HG03280 (cell line): Measurements from ENCODE around the gene LMF1.
"Not testable (repeated sequence)": the region's sequence is repeated elsewhere in the genome, so short reads cannot be mapped to it uniquely, and the experiment has no call there.

Source experiments
- ATAC-seq: cut with Tn5 transposase; IDR thresholded peaks from one replicate; pipeline ENCODE4 v1.9.1; 2021; ENCODE audit warnings: mild to moderate bottlenecking, moderate library complexity; ENCODE audit not compliant: unreplicated experiment

Gene LMF1

DNA sequence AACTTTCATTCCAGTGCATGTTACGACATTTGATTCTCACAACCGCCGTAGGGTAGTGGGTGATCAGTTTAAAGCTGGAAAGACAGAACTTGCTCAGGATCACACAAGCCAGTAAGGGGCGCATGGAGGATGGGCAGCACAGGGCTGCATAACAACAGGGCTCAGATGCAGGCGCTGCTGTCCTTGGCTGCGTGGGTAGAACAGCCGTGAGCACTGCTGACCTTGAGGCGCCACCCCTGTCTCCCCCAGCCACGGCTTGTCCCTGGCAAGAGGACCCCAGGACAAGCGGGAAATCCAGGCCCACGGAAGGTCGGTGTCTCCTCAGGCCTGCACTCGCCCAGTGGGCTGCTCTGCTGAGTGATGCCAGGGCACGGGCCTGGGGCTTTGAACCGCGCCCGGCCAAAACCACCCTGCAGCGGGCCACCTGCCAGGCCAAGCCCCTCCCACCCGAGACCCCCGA is 84.7 kb downstream of the LMF1 start:
- no peak for ATAC-seq

DNA sequence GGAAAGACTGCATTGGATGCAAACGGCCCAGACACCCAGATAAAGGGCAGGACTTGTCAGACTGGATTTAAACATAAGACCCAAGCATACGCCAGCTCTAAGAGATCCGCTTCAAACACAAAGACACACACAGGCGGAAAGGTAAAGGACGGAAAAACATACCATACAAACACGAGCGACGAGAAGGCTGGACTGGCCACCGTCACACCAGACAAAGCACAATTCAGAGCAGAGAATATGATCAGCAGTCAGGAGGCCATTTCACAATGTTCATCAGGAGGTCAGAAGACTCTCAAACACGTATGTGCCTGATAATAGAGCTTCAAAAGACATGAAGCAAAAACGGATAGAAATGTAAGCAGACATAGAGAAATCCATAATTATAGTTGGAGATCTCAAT is 85.4 kb downstream of the LMF1 start:
- no peak for ATAC-seq

DNA sequence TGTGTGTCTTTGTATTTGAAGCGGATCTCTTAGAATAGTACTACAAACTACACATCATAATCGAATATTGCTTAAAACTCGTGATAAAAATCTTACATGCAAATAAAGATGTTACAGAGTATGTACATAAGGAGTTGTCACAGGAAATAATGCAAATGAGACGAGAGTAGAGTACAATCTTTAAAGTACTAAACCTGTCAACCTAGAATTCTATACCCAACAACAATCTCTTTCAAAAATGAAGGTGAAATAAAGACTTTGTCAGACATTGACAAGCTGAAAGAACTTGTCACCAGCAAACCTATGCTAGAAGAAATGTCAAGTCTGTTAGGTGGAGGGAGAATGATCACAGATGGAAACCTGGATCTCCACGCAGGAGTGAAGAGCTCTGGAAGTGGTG is 86.6 kb downstream of the LMF1 start:
- ATAC-seq: no peak

DNA sequence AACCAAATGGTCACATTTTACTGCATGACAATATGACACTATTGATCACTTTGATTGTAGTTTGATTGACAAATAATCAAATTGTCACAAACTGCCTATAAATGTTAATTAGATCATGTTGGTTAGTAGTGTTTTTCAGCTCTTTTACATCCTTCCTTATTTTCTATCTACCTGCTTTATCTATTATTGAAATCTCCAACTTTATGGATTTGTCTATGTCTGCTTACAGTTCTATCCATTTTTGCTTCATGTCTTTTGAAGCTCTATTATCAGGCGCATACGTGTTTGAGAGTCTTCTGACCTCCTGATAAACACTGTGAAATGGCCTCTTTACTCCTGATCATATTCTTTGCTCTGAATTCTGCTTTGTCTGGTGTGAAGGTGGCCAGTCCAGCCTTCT is 87.0 kb downstream of the LMF1 start:
- ATAC-seq: no peak

DNA sequence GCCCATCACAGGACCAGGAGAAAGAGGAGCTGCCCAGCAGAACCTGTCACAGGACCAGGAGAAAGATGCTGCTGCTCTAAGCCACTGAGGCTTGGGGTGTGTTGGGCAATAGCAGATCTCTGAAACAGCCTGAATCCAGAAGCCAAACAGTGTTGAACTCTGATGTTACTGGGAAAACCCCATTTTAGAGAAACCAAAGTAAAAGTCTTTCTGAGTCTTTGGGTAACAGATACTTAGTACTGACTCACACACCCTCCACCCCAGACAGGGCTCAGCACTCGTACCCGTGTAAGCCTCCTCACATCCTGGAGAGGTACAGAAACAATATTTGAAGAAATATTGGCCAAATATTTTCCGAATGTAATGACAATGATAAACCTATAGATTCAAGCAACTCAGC is 87.4 kb downstream of the LMF1 start:
- no peak for ATAC-seq

DNA sequence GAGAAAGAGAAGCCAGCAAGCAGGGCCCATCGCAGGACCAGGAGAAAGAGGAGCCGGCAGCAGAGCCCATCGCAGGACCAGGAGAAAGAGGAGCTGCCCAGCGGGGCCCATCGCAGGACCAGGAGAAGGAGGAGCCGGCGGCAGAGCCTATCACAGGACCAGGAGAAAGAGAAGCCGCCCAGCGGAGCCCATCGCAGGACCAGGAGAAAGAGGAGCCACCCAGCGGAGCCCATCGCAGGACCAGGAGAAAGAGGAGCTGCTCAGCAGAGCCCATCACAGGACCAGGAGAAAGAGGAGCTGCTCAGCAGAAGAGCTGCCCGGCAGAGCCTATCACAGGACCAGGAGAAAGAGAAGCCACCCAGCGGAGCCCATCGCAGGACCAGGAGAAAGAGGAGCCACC is 88.1 kb downstream of the LMF1 start:
- ATAC-seq: not testable (repeated sequence)

DNA sequence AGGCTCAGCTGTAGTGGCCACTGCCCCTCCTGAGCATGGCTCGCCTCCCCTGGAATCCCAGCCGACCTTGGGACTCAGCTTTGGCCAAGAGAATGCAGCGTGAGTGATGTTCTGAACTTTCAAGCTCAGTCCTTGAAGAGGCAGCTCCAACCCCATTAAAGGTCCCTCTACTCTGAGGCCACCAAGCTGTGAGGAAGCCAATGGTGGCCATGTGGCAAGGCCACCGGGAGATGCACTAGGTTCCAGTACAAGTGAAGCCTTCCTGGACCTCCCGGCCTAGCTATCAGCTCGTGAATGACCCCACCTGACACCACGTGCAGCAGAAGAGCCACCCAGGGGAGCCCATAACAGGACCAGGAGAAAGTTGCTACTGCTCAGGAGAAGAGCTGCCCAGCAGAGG is 88.5 kb downstream of the LMF1 start:
- ATAC-seq: no peak

DNA sequence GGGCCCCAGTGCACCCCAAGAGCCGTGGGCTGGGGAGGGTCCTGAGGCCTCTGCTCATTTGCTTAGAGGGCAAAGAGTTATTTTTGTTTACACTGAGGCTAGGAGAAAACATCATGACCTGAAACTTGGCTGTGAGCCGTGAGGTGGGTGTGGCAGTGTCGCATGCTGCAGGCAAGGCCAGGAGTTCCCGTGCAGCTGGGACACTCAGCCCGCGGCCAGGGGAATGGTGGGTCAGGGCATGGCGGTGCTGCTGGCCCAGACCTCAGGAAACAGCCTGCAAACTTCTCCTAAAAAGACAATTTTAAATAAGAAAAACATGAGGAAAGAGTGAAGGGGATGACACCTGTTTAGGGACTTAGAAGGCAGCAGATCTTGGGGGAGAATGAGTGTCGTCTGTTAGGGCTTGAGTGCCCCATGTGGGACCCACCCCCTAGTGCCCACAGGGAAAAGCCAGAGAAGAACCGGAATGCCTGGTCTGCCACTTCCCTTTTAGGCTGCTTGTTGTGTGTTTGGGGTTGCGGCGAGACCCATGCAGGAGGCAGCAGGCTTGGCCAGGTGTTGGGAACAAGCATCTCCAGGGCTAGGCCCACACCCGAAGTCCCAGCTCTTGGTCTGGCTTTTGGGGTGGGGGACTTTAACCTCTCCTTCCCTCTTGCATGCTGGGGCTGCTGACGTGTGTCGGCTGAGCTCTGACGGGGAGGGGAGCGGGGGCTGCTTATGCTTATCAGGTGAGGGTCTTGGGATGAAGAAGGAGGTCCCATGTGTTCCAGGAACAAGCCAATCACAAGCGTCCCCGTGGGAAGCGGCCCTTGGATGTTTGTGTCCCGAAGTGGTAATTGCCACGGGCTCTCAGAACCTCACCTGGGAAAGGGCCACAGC is 89.3 kb downstream of the LMF1 start:
- ATAC-seq: no peak

DNA sequence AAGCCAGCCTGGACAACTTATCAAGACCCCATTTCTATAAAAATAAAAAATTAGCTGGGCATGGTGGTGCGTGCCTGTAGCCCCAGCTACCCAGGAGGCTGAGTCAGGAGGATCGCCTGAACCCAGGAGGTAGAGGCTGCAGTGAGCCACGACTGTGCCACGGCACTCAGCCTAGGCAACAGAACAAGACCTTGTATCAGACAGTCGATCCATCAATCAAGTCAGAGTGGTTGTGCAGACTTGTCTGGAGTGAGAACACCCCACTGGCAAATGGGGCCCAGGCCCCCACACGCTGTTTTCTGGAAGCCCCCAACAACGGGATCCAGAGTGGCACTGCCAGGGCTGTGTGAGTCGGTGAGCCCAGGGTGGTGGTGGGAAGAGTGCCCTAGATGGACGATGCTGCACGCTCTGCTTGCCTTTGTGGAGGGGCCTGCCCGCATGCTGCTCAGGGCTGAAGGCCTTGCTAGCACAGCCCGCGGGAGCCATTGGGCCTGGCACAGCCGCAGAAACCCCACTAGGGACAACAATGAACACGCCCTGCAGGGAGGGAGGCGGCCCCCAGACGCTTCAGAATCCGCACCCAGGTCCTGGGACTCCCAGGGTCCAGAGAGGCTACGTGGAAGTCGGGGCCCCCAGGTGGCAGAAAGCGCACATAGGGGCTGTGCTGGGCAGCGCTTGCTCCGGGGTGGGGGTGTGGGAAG is 90.2 kb downstream of the LMF1 start:
- ATAC-seq: no peak

DNA sequence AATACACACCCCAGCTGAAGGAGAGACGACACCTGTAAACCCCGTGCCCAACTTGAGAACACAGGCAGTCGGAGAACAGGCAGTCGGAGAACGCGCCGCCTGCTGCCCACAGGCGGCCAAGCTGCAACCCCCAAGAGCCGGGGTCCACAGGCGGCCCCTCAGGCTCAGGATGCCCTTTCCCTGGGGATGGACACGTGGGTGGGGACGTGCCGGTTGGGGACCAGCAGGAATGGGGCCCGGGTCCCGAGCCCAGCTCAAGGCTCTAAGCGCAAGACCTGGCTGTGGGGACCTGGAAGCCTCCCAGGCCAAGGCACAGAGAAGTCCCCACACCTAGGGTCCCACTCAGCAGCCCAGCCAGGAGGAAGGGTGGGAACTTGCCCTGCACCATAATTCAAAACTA is 90.8 kb downstream of the LMF1 start:
- ATAC-seq: no peak

DNA sequence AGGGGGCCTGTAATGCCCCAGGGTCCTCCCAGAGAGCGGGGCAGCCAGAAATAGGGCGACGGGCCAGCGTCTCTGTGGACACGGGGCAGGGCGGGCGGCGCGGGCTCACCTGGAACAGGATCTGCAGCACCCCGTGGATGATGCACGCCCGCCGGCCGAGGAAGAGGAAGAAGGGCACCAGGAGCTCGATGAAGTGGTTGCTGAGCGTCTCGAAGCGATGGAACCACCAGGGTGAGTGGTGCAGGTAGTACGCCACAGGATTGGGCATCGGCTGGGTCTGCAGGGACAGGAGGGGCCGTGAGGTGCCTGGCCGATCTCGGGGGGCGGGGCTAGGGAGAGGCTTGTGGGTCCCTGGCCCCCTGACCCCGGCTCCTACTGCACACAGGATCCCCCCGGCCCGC is 91.3 kb downstream of the LMF1 start:
- no peak for ATAC-seq

DNA sequence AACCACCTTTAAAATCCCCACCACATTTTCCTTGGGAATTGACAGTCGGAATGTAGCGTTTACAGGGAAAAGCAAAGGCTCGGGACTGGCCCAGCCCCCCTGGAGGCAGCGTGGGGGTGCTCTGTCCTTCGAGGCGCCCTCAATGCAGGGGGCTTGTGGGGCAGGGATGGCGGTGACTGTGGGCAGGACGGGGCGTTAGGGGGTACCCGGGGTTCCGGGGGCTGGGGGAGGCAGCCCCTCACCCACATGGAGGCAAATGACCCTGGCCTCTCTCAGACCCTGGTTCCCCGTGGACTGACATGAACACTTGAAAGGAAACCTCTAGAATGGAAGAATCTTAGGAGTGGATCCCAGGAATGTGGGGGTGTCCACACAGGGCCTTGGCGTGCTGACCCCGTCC is 91.9 kb downstream of the LMF1 start:
- no peak for ATAC-seq

DNA sequence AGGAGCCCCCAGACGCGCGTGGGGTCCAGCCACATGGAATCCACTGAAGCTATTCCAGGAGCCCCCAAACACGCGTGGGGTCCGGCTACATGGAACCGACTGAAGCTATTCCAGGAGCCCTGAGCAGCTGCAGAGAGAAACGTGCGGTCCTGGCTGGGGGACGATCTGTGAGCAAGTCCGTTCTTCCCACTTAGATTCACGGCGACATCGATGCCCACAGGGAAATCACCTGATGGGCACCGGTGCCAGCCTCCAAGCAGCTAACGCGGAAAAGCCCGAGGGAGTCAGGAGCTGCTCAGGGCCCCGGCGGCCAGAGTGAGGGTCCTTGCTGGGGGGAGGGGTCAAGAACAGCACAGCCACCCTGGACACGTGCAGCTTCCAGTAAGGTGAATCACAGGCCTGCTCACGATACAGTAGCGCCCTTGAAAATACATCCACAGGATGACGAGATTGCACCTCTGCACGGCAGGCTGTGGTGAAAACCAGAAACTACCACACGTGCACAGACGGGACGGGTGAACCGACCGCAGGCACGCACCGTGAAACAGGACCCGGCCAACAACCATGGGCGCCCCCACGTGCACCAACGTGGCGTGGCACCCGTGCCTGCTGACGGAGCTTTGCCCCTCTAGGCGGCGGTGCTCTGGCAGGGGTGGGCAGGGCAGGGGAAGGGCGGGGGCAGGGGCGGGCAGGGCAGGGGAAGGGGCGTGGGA is 92.6 kb downstream of the LMF1 start:
- no peak for ATAC-seq

DNA sequence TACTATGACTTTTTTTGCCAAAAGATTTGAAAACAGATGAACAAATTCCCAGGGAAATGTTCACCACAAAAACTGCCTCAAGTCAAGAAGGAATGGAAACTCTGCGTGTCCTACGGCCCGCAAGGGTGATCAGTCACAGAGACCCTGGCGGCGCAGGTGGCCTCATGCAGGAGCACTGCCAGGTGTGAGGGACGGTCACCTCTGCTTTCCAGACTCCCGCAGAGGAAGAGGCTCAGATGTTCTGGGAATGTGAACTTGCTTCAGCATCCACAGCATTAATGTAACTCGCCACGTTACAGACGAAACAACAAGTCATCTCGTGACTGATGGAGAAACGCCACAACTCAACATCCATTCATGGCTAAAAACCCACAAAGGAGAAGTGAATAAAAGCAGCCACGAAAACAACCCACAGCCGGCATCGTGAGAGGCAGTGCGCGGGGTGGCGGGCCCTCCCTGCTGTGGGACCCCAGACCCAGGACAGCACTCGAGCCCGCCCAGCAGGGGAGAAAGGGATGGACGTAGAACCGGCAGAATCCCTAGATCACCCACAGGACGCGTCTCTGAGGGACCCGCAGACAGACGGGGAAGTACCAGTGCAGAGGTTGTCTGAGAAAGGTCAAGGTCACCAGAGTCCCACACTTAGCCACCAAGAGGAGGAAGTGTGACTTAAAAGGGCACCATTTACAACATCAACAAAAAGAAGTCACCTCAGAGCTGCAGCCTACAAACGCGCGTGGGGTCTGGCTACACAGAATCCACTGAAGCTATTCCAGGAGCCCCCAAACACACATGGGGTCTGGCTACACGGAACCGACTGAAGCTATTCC is 93.3 kb downstream of the LMF1 start:
- ATAC-seq: no peak

DNA sequence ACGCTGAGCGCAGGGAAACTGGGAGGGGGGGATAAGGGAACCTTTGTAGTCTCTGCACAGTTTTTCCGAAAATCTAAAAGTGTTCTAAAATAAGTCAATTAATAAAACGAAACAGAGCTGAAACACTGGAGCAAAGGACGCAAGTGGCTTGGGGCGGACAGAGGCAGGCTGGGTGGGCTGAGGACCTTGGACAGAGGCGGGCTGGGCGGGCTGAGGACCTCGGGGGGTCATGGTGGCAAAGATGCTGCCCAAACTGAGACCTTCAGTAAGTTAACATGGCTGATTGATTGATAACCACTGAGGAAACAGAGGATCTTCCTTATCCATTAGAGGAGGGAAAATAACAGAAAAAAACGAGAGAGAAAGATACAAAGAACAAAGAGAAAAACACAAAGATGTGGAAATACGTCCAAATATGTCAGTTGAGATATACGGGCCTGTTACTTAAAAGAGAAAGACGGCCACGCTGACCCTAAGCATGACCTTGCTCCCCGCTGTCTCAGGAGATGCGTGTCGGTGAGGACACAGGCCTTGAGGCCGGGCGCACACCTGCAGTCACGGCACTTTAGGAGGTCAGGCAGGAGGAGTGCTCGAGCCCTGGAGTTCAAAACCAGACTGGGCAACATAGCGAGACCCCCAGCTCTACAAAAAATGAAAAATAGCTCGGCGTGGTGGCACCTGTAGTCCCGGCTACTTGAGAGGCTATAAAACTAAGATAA is 94.1 kb downstream of the LMF1 start:
- ATAC-seq: no peak

DNA sequence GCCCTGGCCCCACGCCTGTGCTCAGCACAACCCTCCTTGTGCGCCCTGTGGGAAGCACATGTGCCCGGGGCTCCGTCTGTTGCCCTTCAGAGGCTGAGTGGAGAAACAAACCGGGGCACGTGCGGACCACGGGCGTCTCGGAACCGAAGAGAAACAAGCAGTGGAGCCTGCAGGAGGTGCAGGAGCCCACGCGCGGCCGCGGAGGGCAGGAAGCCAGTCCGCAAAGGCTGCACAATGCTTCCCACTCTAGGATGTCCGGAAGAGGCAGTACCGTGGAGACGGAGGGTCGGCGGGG is 94.8 kb downstream of the LMF1 start:
- ATAC-seq: no peak

DNA sequence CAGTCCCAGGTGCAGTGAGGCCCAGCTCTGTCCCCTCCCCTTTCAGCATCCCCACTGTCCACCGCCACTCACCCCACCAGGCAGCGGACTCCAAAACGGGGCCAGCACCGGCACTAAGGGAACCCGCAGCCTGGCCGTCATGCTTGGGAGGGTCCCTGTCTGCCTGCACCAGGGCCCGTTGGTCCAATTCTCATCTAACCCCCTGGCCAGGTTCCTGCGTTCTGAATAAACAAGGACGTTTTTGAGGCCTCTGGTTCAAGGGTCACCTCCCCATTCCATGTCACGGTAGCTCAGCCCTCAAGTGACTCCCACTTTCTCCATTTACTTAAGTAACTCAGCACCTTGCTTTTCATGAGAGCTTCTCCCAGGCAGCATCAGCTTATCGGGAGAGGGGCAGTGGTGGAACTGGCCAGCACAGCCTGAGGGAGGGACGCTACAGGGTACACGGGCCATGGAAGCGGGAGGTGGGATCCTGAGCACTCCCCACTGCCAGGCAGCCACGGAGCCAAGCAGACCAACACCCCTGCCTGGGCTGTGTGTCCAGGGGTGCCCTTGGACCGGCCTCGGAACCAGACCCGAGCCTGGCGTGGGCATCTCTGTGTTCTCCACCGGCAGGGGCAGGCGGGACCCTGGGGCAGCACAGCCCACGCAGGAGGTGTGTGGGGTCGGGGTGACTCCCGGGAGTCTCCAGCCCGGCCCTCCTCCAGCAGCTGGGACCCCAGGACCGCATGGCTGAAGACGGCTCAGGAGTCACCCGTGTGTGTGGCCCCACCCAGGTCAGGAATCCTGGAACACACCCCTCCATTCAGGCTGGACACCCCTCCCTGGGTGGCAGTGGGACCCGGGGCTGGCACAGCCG is 95.4 kb downstream of the LMF1 start:
- ATAC-seq: no peak

DNA sequence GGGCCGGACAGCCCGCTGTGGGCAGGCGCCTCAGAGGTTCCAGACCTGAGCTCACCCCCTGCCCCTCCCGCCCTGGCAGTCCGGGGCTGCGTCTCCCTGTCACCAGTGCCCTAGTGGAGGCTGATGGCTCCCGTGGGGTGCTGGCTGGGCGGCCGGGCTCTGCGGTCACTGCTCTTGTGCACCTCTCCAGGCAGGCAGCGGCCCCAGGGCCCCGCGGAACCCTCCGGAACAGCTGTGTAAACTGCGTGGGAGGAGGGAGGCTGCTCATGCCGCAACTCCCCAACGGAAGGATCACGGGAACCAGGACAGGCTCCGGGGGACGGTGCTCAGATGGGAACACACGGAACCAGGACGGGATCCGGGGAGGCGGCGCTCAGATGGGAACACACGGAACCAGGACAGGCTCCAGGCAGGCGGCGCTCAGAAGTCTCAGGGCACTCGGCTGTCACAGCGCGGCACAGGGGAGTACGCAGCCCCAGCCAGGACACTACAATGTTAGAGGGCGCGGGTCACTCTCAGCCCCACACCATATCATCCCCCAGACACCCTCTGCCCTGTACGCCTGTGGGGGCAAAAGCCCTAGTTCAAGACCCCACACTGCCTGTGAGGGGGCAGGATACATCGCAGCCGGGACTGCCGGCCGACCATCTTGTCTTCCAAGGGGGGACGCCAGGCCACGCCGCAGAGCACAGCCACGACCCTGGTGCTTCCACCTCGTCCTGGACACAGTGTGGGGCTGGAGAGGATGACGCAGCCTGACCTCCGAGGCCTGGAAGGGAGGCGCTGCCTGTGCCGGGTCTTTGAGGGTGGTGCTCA is 96.2 kb downstream of the LMF1 start:
- no peak for ATAC-seq

DNA sequence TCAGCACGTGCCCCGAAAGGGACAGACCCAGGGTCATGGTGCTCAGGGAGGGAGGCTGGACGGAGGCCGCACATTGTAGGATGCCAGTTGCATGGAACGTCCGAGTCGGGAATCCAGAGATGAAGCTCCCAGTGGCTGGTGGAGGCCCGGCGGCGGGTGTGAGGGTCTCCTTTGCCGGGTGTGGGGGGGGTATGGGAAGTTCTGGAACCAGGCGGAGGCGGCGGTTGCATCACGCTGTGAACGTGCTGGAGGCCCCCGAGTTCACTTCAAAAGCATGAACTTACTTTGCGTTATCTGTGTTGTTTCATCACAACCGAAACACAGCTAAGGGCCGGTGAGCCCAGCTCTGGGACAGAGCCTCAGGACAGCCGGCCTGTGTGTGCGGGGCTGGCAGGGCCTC is 96.9 kb downstream of the LMF1 start:
- ATAC-seq: no peak
